Spinal cord (tissue), 4 donors: ENCODE data around the gene DHCR24. TPM values are rescaled to one million over a fixed set of nuclear protein-coding genes. Genes with fewer than 3 reads are reported as not detected.

Experiments
- polyA plus RNA-seq, 2 donors: library from polyadenylated mRNA; unstranded; fragments of 120-200 nt; gene quantifications; one replicate each; pipeline ENCODE4 v1.2.1, GENCODE V29; 2013; ENCODE audit not compliant: insufficient read length in 2 of 2
- total RNA-seq, 2 donors: library from RNA; depleted of rRNA in 1 of 2; stranded (reverse); fragments of 120-200 nt in 1 of 2; fragments of >200 nt in 1 of 2; gene quantifications; one replicate each; pipeline versions ENCODE4 v1.2.3 to v1.2.4, GENCODE V29; 2013 to 2014

DHCR24 gene
- total and polyA plus RNA-seq, 4 donors, result 73.2 to 138 (median 113) TPM

Other genes starting within 250 kb of the DHCR24 start
- gene MROH7, start 245.4 kb downstream of the DHCR24 start, total RNA-seq, result 10 to 100 TPM in 1 of 2 donors, 1 to 10 TPM in 1; 3.6 to 10.1 TPM
- gene MROH7, start 245.4 kb downstream of the DHCR24 start, polyA plus RNA-seq, result 1 to 10 TPM; 3.8 to 9.3 TPM
- 10 to 100 TPM; 19.7 to 27.9 TPM for gene TTC4, start 171.3 kb downstream of the DHCR24 start, total RNA-seq
- gene TTC4, start 171.3 kb downstream of the DHCR24 start, polyA plus RNA-seq, result 10 to 100 TPM; 23.8 to 27.9 TPM
- 1 to 10 TPM; 4.0 to 7.5 TPM for gene PARS2, start 122.7 kb downstream of the DHCR24 start, total RNA-seq
- 1 to 10 TPM; 5.1 to 5.6 TPM for gene PARS2, start 122.7 kb downstream of the DHCR24 start, polyA plus RNA-seq
- 1 to 10 TPM in 1 of 2 donors, under 1 TPM in 1; 0.59 to 1.2 TPM for gene TTC22, start 85.9 kb downstream of the DHCR24 start, total RNA-seq
- 1 to 10 TPM; 1.4 to 2.0 TPM for gene TTC22, start 85.9 kb downstream of the DHCR24 start, polyA plus RNA-seq
- gene TMEM61, start 93.4 kb upstream of the DHCR24 start, total RNA-seq, result under 1 TPM; 0.39 to 0.59 TPM
- gene TMEM61, start 93.4 kb upstream of the DHCR24 start, polyA plus RNA-seq, result 1 to 10 TPM; 1.2 to 1.3 TPM
- gene BSND, start 111.7 kb upstream of the DHCR24 start, total RNA-seq, result not detected
- gene BSND, start 111.7 kb upstream of the DHCR24 start, polyA plus RNA-seq, result under 1 TPM in 1 of 2 donors, not detected in 1; 0.06 TPM
- 1 to 10 TPM; 1.5 to 3.2 TPM for gene PCSK9, start 152.4 kb upstream of the DHCR24 start, total RNA-seq
- gene PCSK9, start 152.4 kb upstream of the DHCR24 start, polyA plus RNA-seq, result 1 to 10 TPM; 1.1 to 1.3 TPM